ENCODE measurements around the gene STUM. TPM values are rescaled to one million over a fixed set of nuclear protein-coding genes. Genes with fewer than 3 reads are reported as not detected.

Gene STUM
- total and polyA plus RNA-seq, 8 donors = 0.15 to 2.1 (median 1.4) TPM

DNA sequence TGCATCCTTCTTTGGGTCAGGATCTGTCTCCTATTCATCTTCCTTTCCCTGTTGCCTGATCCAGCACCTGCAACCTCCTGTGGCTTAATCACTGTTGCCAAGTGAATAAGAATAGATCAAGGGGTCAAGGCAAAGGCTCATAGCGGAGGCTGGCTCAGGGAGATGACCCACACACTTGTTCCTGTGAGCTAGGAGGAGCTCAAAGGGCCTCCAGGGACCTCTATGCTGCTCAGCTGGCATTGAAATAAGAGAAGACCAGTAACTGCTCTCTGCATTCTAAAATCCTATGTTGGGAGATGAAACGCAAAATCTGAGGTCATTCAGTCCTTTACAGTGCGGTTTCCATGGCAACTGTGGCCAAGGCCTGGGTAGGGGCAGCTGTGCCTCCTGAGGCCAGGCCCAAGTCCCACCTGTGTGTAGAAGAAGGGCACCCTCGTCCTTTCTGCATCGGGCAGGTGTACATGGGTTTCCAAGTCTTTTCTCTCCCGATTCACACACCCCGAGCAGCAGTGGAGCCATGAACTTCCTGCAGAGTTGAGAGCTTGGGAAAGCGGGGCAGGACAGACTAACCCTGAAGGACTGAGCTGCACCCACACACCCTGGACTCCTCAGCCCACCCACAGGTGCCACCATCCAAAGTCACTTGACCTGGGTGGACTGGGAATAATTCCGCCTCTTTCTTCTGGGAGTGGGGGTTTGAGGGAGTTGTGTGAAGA, 27.8 kb upstream of the STUM start:
- Histone ChIP-seq H3K36me3 (no peaks in the 10 kb centered on the region), H3K27ac (no peak overlapping the region), H3K27me3 (no peaks in the 10 kb centered on the region), H3K4me1 (no peaks in the 10 kb centered on the region), H3K9me3 (peaks cover 0 to 8% of the 10 kb centered on the region in 2 donors), H3K4me3 (no peak overlapping the region)
- ATAC-seq = no peak
- TF ChIP-seq, protein P1, sequence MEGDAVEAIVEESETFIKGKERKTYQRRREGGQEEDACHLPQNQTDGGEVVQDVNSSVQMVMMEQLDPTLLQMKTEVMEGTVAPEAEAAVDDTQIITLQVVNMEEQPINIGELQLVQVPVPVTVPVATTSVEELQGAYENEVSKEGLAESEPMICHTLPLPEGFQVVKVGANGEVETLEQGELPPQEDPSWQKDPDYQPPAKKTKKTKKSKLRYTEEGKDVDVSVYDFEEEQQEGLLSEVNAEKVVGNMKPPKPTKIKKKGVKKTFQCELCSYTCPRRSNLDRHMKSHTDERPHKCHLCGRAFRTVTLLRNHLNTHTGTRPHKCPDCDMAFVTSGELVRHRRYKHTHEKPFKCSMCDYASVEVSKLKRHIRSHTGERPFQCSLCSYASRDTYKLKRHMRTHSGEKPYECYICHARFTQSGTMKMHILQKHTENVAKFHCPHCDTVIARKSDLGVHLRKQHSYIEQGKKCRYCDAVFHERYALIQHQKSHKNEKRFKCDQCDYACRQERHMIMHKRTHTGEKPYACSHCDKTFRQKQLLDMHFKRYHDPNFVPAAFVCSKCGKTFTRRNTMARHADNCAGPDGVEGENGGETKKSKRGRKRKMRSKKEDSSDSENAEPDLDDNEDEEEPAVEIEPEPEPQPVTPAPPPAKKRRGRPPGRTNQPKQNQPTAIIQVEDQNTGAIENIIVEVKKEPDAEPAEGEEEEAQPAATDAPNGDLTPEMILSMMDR (IDR thresholded peaks at IDR 0.05) = no peak
- DNase-seq = no peak
- intact Hi-C loops (cut with DNase I) = no loop called here

DNA sequence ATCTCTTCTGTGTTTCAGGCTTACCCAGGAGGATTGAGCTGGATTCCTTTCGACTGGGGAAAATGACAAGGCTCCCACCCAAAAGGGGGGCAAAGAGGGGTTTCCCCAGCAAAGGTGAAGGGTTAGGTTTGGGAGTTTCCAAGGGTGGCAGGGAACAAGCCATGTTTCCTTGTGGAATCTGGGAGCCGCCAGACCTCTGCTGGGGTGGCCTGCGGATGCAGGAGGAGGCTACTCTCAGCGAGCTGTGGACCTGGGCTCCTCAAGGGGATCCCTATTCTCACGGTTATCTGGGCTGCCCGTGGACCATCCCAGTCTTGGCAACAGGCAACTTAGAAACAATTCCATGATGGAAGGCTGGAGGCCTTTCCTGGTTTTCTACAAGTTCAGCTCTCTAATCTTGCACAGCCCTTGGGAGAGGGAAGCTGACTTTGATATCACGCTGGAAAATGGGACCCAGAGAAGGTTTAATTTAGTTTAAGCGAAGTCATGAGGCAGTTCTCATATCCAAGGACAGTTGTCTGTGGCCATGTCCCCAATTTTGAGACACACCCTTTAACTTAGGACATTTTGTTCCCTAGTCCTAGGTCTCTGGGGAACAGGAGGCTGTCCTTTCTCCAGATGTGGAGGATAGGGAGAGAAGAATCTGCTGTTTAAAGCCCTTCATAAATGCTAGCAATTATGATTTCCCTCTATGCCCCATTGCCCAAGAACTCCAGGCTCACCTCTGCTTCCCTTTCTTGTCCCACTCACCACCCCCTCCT, 24.7 kb upstream of the STUM start:
- TF ChIP-seq, protein P1 (IDR thresholded peaks at IDR 0.05) = no peak
- no peaks in the 10 kb centered on the region for H3K36me3 ChIP-seq
- no peaks in the 10 kb centered on the region for H3K27me3 ChIP-seq
- DNase-seq = no peak
- no peaks in the 10 kb centered on the region for H3K4me1 ChIP-seq
- H3K4me3 ChIP-seq = no peak overlapping the region
- intact Hi-C loops (cut with DNase I) = no loop called here
- no peak overlapping the region for H3K27ac ChIP-seq
- peaks cover 0 to 8% of the 10 kb centered on the region in 2 donors for H3K9me3 ChIP-seq
- no peak for ATAC-seq

DNA sequence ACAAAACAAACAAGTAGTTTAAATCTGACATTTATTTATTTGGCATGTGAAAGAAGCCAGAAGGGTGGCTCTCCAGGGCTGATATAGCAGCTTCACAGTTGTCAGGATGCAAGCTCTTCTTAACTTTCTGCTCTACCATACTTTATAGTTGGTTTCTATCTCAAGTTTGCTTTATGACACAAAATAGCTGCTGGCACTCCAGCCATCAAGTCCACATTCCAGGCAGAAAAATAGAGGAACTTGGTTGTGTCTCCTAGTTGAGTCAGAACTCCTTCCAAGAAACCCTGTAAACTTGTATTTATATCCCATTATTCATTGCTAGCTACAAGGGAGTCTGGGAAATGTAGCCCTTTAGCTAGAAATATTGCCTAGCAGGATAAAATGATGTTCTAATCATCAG, 24.0 kb upstream of the STUM start:
- no peaks in the 10 kb centered on the region for H3K4me1 ChIP-seq
- no peaks in the 10 kb centered on the region for H3K27me3 ChIP-seq

DNA sequence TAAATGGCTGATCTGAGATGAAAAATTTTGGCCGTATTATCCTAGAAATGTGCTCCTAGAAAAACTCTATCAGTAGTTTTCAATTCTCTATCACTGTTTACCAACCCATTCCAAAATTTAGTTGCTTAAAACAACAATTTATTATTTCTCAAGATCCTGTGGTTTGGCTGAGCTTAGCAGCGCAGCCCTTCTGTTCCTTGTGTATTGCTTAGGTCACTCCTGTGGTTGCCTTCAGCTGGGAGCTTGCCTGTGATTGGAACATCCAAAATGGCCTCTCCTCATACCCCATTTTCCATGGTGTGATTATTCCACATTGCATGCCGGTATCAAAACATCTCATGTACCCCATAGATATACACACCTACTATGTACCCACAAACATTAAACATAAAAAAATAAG, 22.8 kb upstream of the STUM start:
- intact Hi-C loops (cut with DNase I) = no loop called here
- H3K9me3 ChIP-seq = peaks cover 0 to 8% of the 10 kb centered on the region in 2 donors
- ATAC-seq = peak; percentile 23
- no peak overlapping the region for H3K4me3 ChIP-seq
- no peak for DNase-seq
- no peaks in the 10 kb centered on the region for H3K4me1 ChIP-seq
- no peak overlapping the region for H3K27ac ChIP-seq
- TF ChIP-seq, protein P1 (IDR thresholded peaks at IDR 0.05) = no peak
- H3K36me3 ChIP-seq = no peaks in the 10 kb centered on the region
- no peaks in the 10 kb centered on the region for H3K27me3 ChIP-seq

More for the DNA sequence above, 24.0 kb upstream of the STUM start:
- Histone ChIP-seq H3K4me3 (no peak overlapping the region), H3K9me3 (peaks cover 0 to 8% of the 10 kb centered on the region in 2 donors), H3K27ac (no peak overlapping the region), H3K36me3 (no peaks in the 10 kb centered on the region)
- intact Hi-C loops (cut with DNase I) = no loop called here
- ATAC-seq = no peak
- TF ChIP-seq, protein P1 (IDR thresholded peaks at IDR 0.05) = no peak
- DNase-seq = no peak

All from left lung (tissue), 10 donors.